Left colon (tissue), 2 donors: ENCODE results near the gene PMM2. TPM values are rescaled to one million over a fixed set of nuclear protein-coding genes. Genes with fewer than 3 reads are reported as not detected.
"Not testable (repeated sequence)": the region's sequence is repeated elsewhere in the genome, so short reads cannot be mapped to it uniquely, and the experiment has no call there.

Experiments used
- ATAC-seq: fragments of 200-7000 bp; cut with Tn5 transposase; one replicate; pipeline ENCODE4 v1.9.1; 2020; ENCODE audit warnings: mild to moderate bottlenecking, moderate library complexity
- DNase-seq, 2 donors: peaks; one replicate each; pipeline ENCODE4 v3.0.0-alpha.2; 2020
- intact Hi-C, 2 donors: fragments of 100-400 bp; cut with DNase I in 1 of 2; cut with micrococcal nuclease in 1 of 2; formaldehyde crosslinking; loops; one replicate each; pipeline versions ENCODE4 v1.11.2 to v1.14.0; 2022; cut with DNase I, micrococcal nuclease
- total RNA-seq, 2 donors: library from RNA; stranded (reverse); fragmentation: NEBNext Ultra II Directional; extraction: Animal tissue kit (Norgen Biotek cat#: 25700); gene quantifications; one replicate each; pipeline ENCODE4 v1.2.1, GENCODE V29; 2021
- donor health status: DM: no; HTN: no; CAD: no.
- donor health status: DM: yes; HTN: yes; CAD: no.

PMM2 gene
- total RNA-seq, 2 donors from 2014 or later = 55.1 to 92.4 TPM

- DNase-seq (no peak), ATAC-seq (no peak)
- intact Hi-C loops = no loop called here
Observed at GRCh38 chr16:8872071-8872470, 74.4 kb downstream of the PMM2 start.

- ATAC-seq = no peak
- intact Hi-C loops = no loop called here
- DNase-seq = no peak
Observed at GRCh38 chr16:8872967-8873865, 75.6 kb downstream of the PMM2 start.

- intact Hi-C loops, DNase-seq: not testable (repeated sequence)
Observed at GRCh38 chr16:8873866-8874195, 76.2 kb downstream of the PMM2 start.

DNA sequence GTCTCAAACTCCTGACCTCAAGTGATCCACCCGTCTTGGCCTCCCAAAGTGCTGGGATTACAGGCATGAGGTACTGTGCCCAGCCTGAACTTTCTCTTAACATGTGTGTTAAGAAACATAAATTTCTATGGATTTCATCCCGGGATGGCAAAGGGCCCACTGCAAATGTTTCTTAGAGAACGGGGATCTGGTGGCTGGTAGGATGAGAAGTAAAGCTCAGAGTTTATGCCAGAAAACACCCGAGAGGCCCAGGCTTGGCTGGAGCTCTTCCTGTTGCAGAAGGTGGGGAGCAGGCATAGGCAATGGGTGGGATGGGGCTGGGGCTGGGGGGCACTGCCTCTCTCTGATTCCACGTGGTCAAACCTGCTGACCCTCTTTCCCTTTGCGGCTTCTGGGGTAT is 76.7 kb downstream of the PMM2 start:
- ATAC-seq (no peak), DNase-seq (no peak)
- intact Hi-C loops = no loop called here

More at GRCh38 chr16:8873866-8874195, 76.2 kb downstream of the PMM2 start:
- ATAC-seq = not testable (repeated sequence)

GRCh38 chr16:8875317-8875716 is 77.7 kb downstream of the PMM2 start:
- intact Hi-C loops, DNase-seq, ATAC-seq: not testable (repeated sequence)

GRCh38 chr16:8877894-8878522 is 80.4 kb downstream of the PMM2 start:
- intact Hi-C loops = no loop called here
- peak; percentile 4 for ATAC-seq
- DNase-seq = no peak

GRCh38 chr16:8878523-8878911 is 80.9 kb downstream of the PMM2 start:
- DNase-seq (no peak), ATAC-seq (peak; percentile 42)
- intact Hi-C loops = no loop called here

- ATAC-seq = no peak
- intact Hi-C loops = loop anchor here (5.0 to 10.0 kb wide), 3 partner anchors 219 to 314 kb away; no protein-coding TSS in a partner anchor
- no peak for DNase-seq
Observed at GRCh38 chr16:8880839-8881510, 83.3 kb downstream of the PMM2 start.

DNA sequence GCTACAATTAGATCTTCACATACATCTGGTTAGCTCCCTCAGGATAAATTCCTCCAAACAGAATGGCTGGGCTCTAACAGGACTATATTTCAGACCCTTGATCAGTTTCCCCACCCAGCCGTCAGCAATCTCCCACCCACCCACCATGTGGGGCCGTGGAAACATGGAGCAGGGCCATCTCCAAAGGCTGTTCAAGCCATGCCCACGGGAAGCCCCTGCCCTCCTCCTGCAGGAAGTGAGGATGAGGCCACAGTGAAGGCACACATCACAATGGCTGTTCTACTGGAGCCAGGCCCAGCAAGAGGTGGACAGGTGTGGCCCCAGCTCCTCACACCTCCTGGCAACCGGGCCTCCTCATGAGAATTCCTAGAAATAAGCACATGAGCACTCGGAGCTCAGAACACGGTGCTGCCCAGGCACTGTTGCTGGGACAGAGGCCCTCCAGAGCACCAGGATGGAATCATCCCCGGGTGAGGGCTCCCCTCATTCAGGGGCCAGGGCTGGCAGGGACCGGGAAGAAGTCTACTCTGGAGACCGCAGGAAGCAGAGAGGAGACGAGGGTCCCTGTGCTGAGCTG is 84.5 kb downstream of the PMM2 start, which contains the start of gene LITAFD:
TSS of gene LITAFD (plus strand) at position 311 of the 577 bp plus-strand sequence. CDS start 2,005 bp downstream, outside the sequence.
- DNase-seq (no peak), ATAC-seq (no peak)
- intact Hi-C loops = loop anchor here (5.0 to 10.0 kb wide), 3 partner anchors 220 to 315 kb away; no protein-coding TSS in a partner anchor

GRCh38 chr16:8882725-8883377 is 85.2 kb downstream of the PMM2 start:
- intact Hi-C loops = loop anchor here (5.0 to 10.0 kb wide), 3 partner anchors 221 to 316 kb away; no protein-coding TSS in a partner anchor
- ATAC-seq = no peak
- DNase-seq = no peak

GRCh38 chr16:8885674-8886592 is 88.3 kb downstream of the PMM2 start:
- ATAC-seq (peak; percentile 52), DNase-seq (peak in 1 of 2 donors; percentile 51)
- intact Hi-C loops = loop anchor here in 1 of 2 donors (10.0 kb wide), 1 partner anchor 311 kb away; no protein-coding TSS in a partner anchor

- intact Hi-C loops = loop anchor here in 1 of 2 donors (10.0 kb wide), 1 partner anchor 312 kb away; no protein-coding TSS in a partner anchor
- DNase-seq (no peak), ATAC-seq (no peak)
Observed at GRCh38 chr16:8886593-8887430, 89.2 kb downstream of the PMM2 start.

GRCh38 chr16:8887431-8887765 is 89.8 kb downstream of the PMM2 start:
- ATAC-seq = no peak
- intact Hi-C loops = loop anchor here in 1 of 2 donors (10.0 kb wide), 1 partner anchor 313 kb away; no protein-coding TSS in a partner anchor
- no peak for DNase-seq

DNA sequence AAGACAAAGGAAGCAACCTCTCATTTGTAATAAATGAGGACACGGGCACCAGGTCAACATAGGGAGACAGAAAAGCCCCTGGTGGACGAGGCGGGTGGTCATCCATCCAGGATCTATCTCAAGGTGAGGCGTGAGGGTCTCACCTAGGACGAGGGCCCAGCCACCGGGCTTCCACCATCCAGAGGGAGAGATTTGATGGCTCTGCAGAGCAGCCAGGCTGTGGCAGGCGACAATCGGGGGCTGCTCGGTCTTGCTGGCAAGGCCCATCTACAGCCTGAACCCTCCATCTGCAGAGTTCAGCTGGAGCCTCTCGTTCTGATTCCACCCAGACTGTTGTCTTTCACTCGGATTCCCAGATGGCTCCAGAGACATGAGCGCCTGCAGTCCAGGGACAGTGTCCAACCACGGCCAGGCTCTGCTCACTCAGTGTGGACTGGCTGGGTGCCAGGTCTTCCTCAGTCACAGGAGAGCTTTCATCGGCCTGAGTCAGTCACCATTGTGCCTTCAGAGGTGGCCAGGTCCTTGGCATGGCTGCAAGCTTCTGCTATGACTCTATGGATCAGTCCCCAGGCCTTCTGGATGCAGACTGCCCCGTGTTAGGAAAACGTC is 90.4 kb downstream of the PMM2 start:
- intact Hi-C loops = loop anchor here in 1 of 2 donors (10.0 kb wide), 1 partner anchor 313 kb away; no protein-coding TSS in a partner anchor
- DNase-seq (peak in 1 of 2 donors; percentile 39), ATAC-seq (no peak)

- ATAC-seq (peak; percentile 34), DNase-seq (peak in 1 of 2 donors; percentile 30)
- intact Hi-C loops = loop anchor here in 1 of 2 donors (10.0 kb wide), 1 partner anchor 314 kb away; no protein-coding TSS in a partner anchor
Observed at GRCh38 chr16:8888951-8889892, 91.6 kb downstream of the PMM2 start.
